ENCODE results near the gene B4GALT1. TPM values are rescaled to one million over a fixed set of nuclear protein-coding genes. Genes with fewer than 3 reads are reported as not detected.

Gene B4GALT1
- total RNA-seq, 4 donors from 2014 or later = 88.3 to 119 (median 103) TPM

DNA sequence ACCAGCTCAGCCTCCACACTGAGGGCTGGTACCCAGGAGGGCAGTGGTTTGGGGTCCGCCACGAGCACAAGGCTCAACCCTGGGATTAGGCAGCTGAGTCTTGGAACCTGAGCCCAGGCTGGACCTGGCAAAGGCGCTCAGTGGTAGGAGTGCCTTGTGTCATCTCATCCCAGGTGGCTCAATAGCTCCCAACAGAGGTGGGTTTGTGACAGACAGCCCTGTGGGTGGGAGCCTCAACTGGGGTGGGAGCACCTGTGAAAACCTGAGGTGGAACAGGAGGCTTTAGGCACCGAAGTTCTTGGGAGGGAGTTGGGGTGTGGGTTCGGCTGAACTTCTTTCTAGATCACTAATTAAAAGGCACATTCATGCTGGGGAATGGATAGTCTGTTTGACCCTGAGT, 55.5 kb downstream of the B4GALT1 start:
- Histone ChIP-seq H3K36me3 (peaks cover 26 to 28% of the 10 kb centered on the region in 2 donors), H3K27ac (no peak overlapping the region), H3K27me3 (no peaks in the 10 kb centered on the region), H3K9me3 (no peaks in the 10 kb centered on the region), H3K4me1 (peaks cover 10 to 24% of the 10 kb centered on the region in 2 donors), H3K4me3 (replicated peaks in 1 of 3) (no peak overlapping the region)
- intact Hi-C loops (cut with DNase I) = no loop called here
- DNase-seq = no peak
- no peak for TF ChIP-seq POLR2A (IDR thresholded peaks at IDR 0.05)
- TF ChIP-seq, protein P1, sequence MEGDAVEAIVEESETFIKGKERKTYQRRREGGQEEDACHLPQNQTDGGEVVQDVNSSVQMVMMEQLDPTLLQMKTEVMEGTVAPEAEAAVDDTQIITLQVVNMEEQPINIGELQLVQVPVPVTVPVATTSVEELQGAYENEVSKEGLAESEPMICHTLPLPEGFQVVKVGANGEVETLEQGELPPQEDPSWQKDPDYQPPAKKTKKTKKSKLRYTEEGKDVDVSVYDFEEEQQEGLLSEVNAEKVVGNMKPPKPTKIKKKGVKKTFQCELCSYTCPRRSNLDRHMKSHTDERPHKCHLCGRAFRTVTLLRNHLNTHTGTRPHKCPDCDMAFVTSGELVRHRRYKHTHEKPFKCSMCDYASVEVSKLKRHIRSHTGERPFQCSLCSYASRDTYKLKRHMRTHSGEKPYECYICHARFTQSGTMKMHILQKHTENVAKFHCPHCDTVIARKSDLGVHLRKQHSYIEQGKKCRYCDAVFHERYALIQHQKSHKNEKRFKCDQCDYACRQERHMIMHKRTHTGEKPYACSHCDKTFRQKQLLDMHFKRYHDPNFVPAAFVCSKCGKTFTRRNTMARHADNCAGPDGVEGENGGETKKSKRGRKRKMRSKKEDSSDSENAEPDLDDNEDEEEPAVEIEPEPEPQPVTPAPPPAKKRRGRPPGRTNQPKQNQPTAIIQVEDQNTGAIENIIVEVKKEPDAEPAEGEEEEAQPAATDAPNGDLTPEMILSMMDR (IDR thresholded peaks at IDR 0.05) = no peak
- WGBS, 2 donors = 87 to 94% methylated on average over 5 of the region's 5 CpGs

DNA sequence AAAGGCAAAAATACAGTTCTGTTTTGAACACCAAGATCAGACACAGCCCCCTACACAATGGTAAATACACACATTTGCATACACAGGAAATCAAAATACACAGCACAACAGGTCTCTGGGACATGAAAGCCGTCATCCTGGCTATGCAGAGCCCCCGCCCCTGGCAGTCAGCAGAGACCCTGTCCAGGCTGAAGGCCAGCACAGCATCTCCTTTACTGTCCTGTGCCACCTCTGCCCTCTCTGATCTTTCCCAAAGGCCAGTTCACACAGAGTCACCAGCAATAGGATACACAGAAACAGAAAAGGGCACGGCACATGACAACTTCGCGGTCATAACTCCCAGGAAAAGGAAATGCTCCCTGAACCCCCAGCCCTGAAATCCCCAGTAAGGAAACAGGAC, 56.5 kb downstream of the B4GALT1 start:
- intact Hi-C loops (cut with DNase I) = no loop called here
- Histone ChIP-seq H3K9me3 (no peaks in the 10 kb centered on the region), H3K4me3 (replicated peaks in 1 of 3) (no peak overlapping the region), H3K27ac (no peak overlapping the region), H3K27me3 (no peaks in the 10 kb centered on the region), H3K4me1 (peaks cover 17 to 27% of the 10 kb centered on the region in 2 donors), H3K36me3 (peaks cover 26 to 28% of the 10 kb centered on the region in 2 donors)
- TF ChIP-seq, protein P1 (IDR thresholded peaks at IDR 0.05) = no peak
- TF ChIP-seq POLR2A (IDR thresholded peaks at IDR 0.05) = no peak
- no peak for DNase-seq
- 88% methylated on average over 5 of the region's 5 CpGs for WGBS, 2 donors

DNA sequence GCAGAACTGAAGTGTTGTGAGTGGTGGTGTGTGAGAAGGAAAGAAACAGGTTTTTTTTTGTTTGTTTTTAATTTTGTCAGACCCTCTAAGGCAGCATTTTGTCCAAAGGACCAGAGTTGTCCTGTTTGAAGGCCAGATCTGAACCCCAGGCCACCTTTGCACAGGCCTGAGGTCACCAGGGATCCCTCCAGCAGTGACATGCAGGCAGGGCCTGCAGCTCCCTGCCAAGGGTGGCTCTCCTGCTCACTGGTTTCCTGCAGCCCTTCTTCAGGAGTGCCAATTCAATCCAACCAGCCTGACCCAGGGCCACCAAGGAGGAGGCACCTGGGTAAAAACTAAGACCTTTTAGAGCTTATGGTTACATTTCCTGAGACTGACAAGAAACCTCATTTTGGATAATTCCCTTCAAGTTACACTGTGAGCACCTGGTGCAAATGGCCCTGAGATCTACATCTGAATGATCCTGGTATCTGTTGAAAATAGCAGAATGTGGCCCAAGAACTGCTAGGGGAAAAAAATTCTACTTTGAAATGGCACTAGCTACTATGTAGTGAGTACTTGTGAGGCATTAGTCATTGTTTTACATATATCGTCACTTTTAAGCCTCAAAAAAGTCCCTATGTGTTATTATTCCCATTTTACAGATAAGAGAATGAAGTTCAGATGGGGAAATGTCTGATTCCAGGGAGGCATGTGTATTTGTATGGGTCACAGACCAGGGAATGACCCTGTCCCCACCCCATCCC, 57.1 kb downstream of the B4GALT1 start:
- intact Hi-C loops (cut with DNase I) = no loop called here
- WGBS, 2 donors = 94 to 100% methylated on average over 1 of the region's 1 CpG

DNA sequence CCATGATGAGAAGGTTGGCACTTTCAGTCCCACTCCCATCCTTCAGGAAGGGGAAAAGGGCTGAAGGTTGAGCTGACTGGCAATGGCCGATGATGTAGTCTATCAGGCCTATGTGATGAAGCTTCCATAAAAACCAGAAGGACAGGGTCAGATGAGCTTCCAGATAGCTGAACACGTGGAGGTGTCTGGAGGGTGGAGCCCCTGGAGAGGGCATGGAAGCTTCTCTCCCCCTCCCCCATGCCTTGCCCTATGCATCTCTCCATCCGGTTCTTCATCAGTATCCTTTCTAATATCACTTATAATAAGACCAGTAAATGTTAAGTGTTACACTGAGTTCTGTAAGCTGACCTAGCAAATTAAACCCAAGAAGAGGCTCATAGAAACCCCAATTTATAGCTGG, 58.0 kb downstream of the B4GALT1 start:
- WGBS, 2 donors = 79 to 86% methylated on average over 3 of the region's 3 CpGs
- DNase-seq = no peak
- H3K36me3 ChIP-seq = peaks cover 19 to 26% of the 10 kb centered on the region in 2 donors

More for the DNA sequence above, 57.1 kb downstream of the B4GALT1 start:
- H3K4me1 ChIP-seq = peaks cover 17 to 26% of the 10 kb centered on the region in 2 donors
- peaks cover 20 to 28% of the 10 kb centered on the region in 2 donors for H3K36me3 ChIP-seq
- no peaks in the 10 kb centered on the region for H3K9me3 ChIP-seq
- no peak overlapping the region for H3K27ac ChIP-seq
- no peak for DNase-seq
- no peaks in the 10 kb centered on the region for H3K27me3 ChIP-seq
- no peak for TF ChIP-seq POLR2A (IDR thresholded peaks at IDR 0.05)
- TF ChIP-seq, protein P1 (IDR thresholded peaks at IDR 0.05) = no peak
- no peak overlapping the region for H3K4me3 ChIP-seq (replicated peaks in 1 of 3)

DNA sequence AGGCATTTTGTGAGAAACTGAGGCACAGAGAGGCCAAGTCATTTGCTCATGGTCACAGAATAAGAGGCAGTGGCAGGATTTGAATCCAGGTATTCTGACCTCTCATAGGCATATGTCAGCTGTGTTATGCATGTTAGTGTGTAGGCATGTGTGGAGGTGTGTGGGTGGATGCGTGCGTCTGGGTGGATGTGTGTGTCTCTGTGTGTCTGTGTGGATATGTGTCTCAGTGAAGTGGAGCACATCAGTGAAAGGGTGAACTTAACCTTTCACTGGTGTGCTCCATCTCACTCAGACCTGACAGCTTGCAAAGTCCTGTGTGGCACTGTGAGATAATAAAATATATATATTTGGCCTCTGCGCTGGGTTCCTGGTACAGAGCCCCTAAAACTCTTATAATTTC, 58.7 kb downstream of the B4GALT1 start:
- Histone ChIP-seq H3K4me1 (peaks cover 24 to 36% of the 10 kb centered on the region in 2 donors), H3K36me3 (peaks cover 14 to 19% of the 10 kb centered on the region in 2 donors), H3K9me3 (no peaks in the 10 kb centered on the region), H3K27ac (no peak overlapping the region), H3K4me3 (replicated peaks in 1 of 3) (no peak overlapping the region), H3K27me3 (no peaks in the 10 kb centered on the region)
- TF ChIP-seq, protein P1 (IDR thresholded peaks at IDR 0.05) = no peak
- no peak for TF ChIP-seq POLR2A (IDR thresholded peaks at IDR 0.05)
- intact Hi-C loops (cut with DNase I) = no loop called here
- DNase-seq = no peak
- 98 to 99% methylated on average over 3 of the region's 3 CpGs for WGBS, 2 donors

More for the DNA sequence above, 58.0 kb downstream of the B4GALT1 start:
- TF ChIP-seq, protein P1 (IDR thresholded peaks at IDR 0.05) = no peak
- TF ChIP-seq POLR2A (IDR thresholded peaks at IDR 0.05) = no peak
- Histone ChIP-seq H3K27me3 (no peaks in the 10 kb centered on the region), H3K4me1 (peaks cover 20 to 30% of the 10 kb centered on the region in 2 donors), H3K9me3 (no peaks in the 10 kb centered on the region), H3K4me3 (replicated peaks in 1 of 3) (no peak overlapping the region), H3K27ac (no peak overlapping the region)
- intact Hi-C loops (cut with DNase I) = no loop called here

All from thyroid gland (tissue), 4 donors.